WI38 (cell line): ENCODE data around the gene ARHGAP24.

Experiments
- H3K4me3 ChIP-seq: 2 replicates; pipeline ENCODE4 v1.5.1; 2011; ENCODE audit warnings: low read depth, mild to moderate bottlenecking, control low read depth, low read length
- CTCF ChIP-seq: IDR thresholded peaks from 2 replicates; pipeline ENCODE4 v1.5.1; 2012; ENCODE audit warnings: low read depth, mild to moderate bottlenecking, control low read depth, low read length

Gene ARHGAP24

GRCh38 chr4:85520765-85521749 lies 46.1 kb downstream of the ARHGAP24 start:
- H3K4me3 ChIP-seq: no peak overlapping the region
- TF ChIP-seq CTCF: no peak

- H3K4me3 ChIP-seq: no peak overlapping the region
- no peak for TF ChIP-seq CTCF
These were observed 47.3 kb downstream of the ARHGAP24 start for GRCh38 chr4:85522277-85522676.

- H3K4me3 ChIP-seq: no peak overlapping the region
- TF ChIP-seq CTCF: no peak
These were observed 47.9 kb downstream of the ARHGAP24 start for GRCh38 chr4:85522836-85523235.

GRCh38 chr4:85527815-85528214 lies 52.9 kb downstream of the ARHGAP24 start:
- TF ChIP-seq CTCF: no peak
- no peak overlapping the region for H3K4me3 ChIP-seq

GRCh38 chr4:85531560-85532341 lies 56.8 kb downstream of the ARHGAP24 start:
- no peak for TF ChIP-seq CTCF
- H3K4me3 ChIP-seq: no peak overlapping the region

GRCh38 chr4:85534120-85534519 lies 59.2 kb downstream of the ARHGAP24 start:
- TF ChIP-seq CTCF: no peak
- H3K4me3 ChIP-seq: no peak overlapping the region

GRCh38 chr4:85543832-85544231 lies 68.9 kb downstream of the ARHGAP24 start:
- TF ChIP-seq CTCF: no peak
- no peak overlapping the region for H3K4me3 ChIP-seq
